ENCODE measurements around the gene GCH1.

GRCh38 chr14:54792288-54792687 is 110.3 kb downstream of the GCH1 start:
- TF ChIP-seq ZNF274 (IDR thresholded peaks at IDR 0.05; ENCODE audit: low read depth, low read length), result no peak
- no peak for TF ChIP-seq YY1 (IDR thresholded peaks at IDR 0.05; ENCODE audit: insufficient read depth, insufficient read length)
- no peak for TF ChIP-seq SUZ12 (IDR thresholded peaks at IDR 0.05; ENCODE audit: extremely low read depth, insufficient read depth, insufficient read length)

All from NT2/D1 (cell line).